Endodermal cell (in vitro differentiated cells): ENCODE results near the gene TMEM200B. TPM values are rescaled to one million over a fixed set of nuclear protein-coding genes. Genes with fewer than 3 reads are reported as not detected.

Experiments
- DNase-seq: peaks from one replicate; pipeline ENCODE4 v3.0.0-alpha.2; 2017
- H3K27ac ChIP-seq: 2 replicates; pipeline ENCODE4 v1.5.1; 2013; ENCODE audit warnings: mild to moderate bottlenecking, low read depth, low read length, moderate library complexity
- H3K27me3 ChIP-seq: 2 replicates; pipeline ENCODE4 v1.6.1; 2013; ENCODE audit warnings: mild to moderate bottlenecking, low read length, moderate library complexity; ENCODE audit not compliant: insufficient read depth, control insufficient read depth, poor library complexity, severe bottlenecking
- H3K36me3 ChIP-seq: 2 replicates; pipeline ENCODE4 v1.7.0; 2013; ENCODE audit warnings: mild to moderate bottlenecking, low read length, moderate library complexity; ENCODE audit not compliant: control insufficient read depth, insufficient read depth
- H3K4me1 ChIP-seq: one replicate; pipeline ENCODE4 v1.7.0; 2013; ENCODE audit warnings: low read length; ENCODE audit not compliant: control insufficient read depth, insufficient read depth
- H3K4me3 ChIP-seq: 2 replicates; pipeline ENCODE4 v1.5.1; 2013; ENCODE audit warnings: mild to moderate bottlenecking, low read length, moderate library complexity
- H3K9ac ChIP-seq: 2 replicates; pipeline ENCODE4 v1.6.1; 2013; ENCODE audit warnings: mild to moderate bottlenecking, low read length, moderate library complexity; ENCODE audit not compliant: poor library complexity, severe bottlenecking; ENCODE audit errors: extremely low read depth
- H3K9me3 ChIP-seq: 2 replicates; pipeline ENCODE4 v1.6.1; 2013; ENCODE audit warnings: mild to moderate bottlenecking, low read length, moderate library complexity; ENCODE audit not compliant: control insufficient read depth
- H3K27ac Mint-ChIP-seq: 2 replicates; pipeline ENCODE4 v1.8.0; 2020; ENCODE audit warnings: mixed read lengths
- H3K27me3 Mint-ChIP-seq: 2 replicates; pipeline ENCODE4 v1.8.0; 2021; ENCODE audit warnings: mild to moderate bottlenecking, mixed read lengths; ENCODE audit not compliant: insufficient read depth
- H3K36me3 Mint-ChIP-seq: 2 replicates; pipeline ENCODE4 v1.8.0; 2020; ENCODE audit warnings: low read depth, mixed read lengths
- H3K4me1 Mint-ChIP-seq: 2 replicates; pipeline ENCODE4 v1.8.0; 2020; ENCODE audit warnings: mixed read lengths
- H3K4me3 Mint-ChIP-seq: 2 replicates; pipeline ENCODE4 v1.8.0; 2020; ENCODE audit warnings: mild to moderate bottlenecking, moderate library complexity, mixed read lengths
- H3K9me3 Mint-ChIP-seq: 2 replicates; pipeline ENCODE4 v1.8.0; 2020; ENCODE audit warnings: mild to moderate bottlenecking, mixed read lengths
- CTCF ChIP-seq: fragments of 200-600 bp; sonication (generic); conservative IDR thresholded peaks from 2 replicates; pipeline ENCODE4 v1.5.0; 2021; ENCODE audit warnings: antibody characterized with exemption, mild to moderate bottlenecking
- WGBS, 2 experiments: methylation state at CpG; one replicate each; pipeline versions ENCODE4 v1.1.5 to v1.1.7; 2013; ENCODE audit warnings: missing lambda C conversion rate in 2 of 2, mixed read lengths in 1 of 2; ENCODE audit not compliant: insufficient coverage in 1 of 2, insufficient read length in 1 of 2; 5-methylcytosine and 5-hydroxymethylcytosine counted together
- total RNA-seq, 2 donors: library from RNA; stranded (reverse); fragmentation: NEBNext Ultra II Directional in 1 of 2; extraction: Animal tissue kit (Norgen Biotek cat#: 25700) in 1 of 2; gene quantifications; 2 replicates in 1 of 2; 3 replicates in 1 of 2; pipeline ENCODE4 v1.2.1, GENCODE V29; 2021

Gene TMEM200B
- total RNA-seq, 2 donors from 2014 or later, result 36.0 to 49.4 TPM

- Histone ChIP-seq H3K27me3 (no peaks in the 10 kb centered on the region), H3K9me3 (no peaks in the 10 kb centered on the region), H3K36me3 (peaks cover 14% of the 10 kb centered on the region), H3K4me1 (peaks cover 8% of the 10 kb centered on the region), H3K9ac (peak overlapping the region; percentile 83), H3K27ac (no peak overlapping the region), H3K4me3 (peak overlapping the region; percentile 86)
- Mint-ChIP-seq H3K4me1 (peaks cover 12% of the 10 kb centered on the region), H3K27ac (peak overlapping the region; percentile 80), H3K27me3 (peaks cover under 1% of the 10 kb centered on the region), H3K9me3 (no peaks in the 10 kb centered on the region), H3K4me3 (peak overlapping the region; percentile 79), H3K36me3 (peaks cover 12% of the 10 kb centered on the region)
- WGBS, 2 experiments, result 1 to 3% methylated on average over 24 to 34 of the region's 34 CpGs
- TF ChIP-seq CTCF, result no peak
- DNase-seq, result peak; percentile 82
Observed at GRCh38 chr1:29122682-29123052, 1.0 kb downstream of the TMEM200B start.

- no peak for TF ChIP-seq CTCF
- no peaks in the 10 kb centered on the region for H3K27me3 Mint-ChIP-seq
- peaks cover 16% of the 10 kb centered on the region for H3K36me3 Mint-ChIP-seq
- 1 to 4% methylated on average over 12 to 81 of the region's 81 CpGs for WGBS, 2 experiments
- peak overlapping the region; percentile 92 for H3K27ac Mint-ChIP-seq
- Histone ChIP-seq H3K9me3 (no peaks in the 10 kb centered on the region), H3K4me3 (peak overlapping the region; percentile 86), H3K27me3 (no peaks in the 10 kb centered on the region), H3K36me3 (peaks cover 14% of the 10 kb centered on the region), H3K9ac (peak overlapping the region; percentile 83), H3K4me1 (peaks cover 8% of the 10 kb centered on the region), H3K27ac (no peak overlapping the region)
- H3K4me1 Mint-ChIP-seq, result peaks cover 12% of the 10 kb centered on the region
- no peaks in the 10 kb centered on the region for H3K9me3 Mint-ChIP-seq
- H3K4me3 Mint-ChIP-seq, result peak overlapping the region; percentile 79
- peak; percentile 93 for DNase-seq
Observed at GRCh38 chr1:29121936-29122681, 1.6 kb downstream of the TMEM200B start.

GRCh38 chr1:29121516-29121935, 2.2 kb downstream of the TMEM200B start:
- 6 to 8% methylated on average over 25 to 59 of the region's 59 CpGs for WGBS, 2 experiments
- H3K4me3 Mint-ChIP-seq, result peak overlapping the region; percentile 79
- Histone ChIP-seq H3K27me3 (no peaks in the 10 kb centered on the region), H3K4me3 (peak overlapping the region; percentile 86), H3K27ac (no peak overlapping the region), H3K36me3 (peaks cover 14% of the 10 kb centered on the region), H3K9me3 (no peaks in the 10 kb centered on the region), H3K4me1 (peaks cover 8% of the 10 kb centered on the region), H3K9ac (peak overlapping the region; percentile 83)
- no peaks in the 10 kb centered on the region for H3K27me3 Mint-ChIP-seq
- H3K36me3 Mint-ChIP-seq, result peaks cover 16% of the 10 kb centered on the region
- peak; percentile 40 for TF ChIP-seq CTCF
- H3K9me3 Mint-ChIP-seq, result no peaks in the 10 kb centered on the region
- peaks cover 12% of the 10 kb centered on the region for H3K4me1 Mint-ChIP-seq
- DNase-seq, result no peak
- H3K27ac Mint-ChIP-seq, result no peak overlapping the region
